Measurements from ENCODE around the gene TRIM56.

- no peak for TF ChIP-seq EZH2 (IDR thresholded peaks at IDR 0.05; ENCODE audit: insufficient read depth, poor library complexity, severe bottlenecking)
- no peak for TF ChIP-seq EZH2phosphoT487 (IDR thresholded peaks at IDR 0.05; ENCODE audit: insufficient read depth, low read depth)
Measured at GRCh38 chr7:101066833-101067177, 18.5 kb upstream of the TRIM56 start.
